8988T (cell line): ENCODE results near the gene KRT12.
A peak's percentile ranks its signal among the peaks of the same experiment; 100 is the strongest.
"Not testable (repeated sequence)": the region's sequence is repeated elsewhere in the genome, so short reads cannot be mapped to it uniquely, and the experiment has no call there.

ENCODE experiments used
- DNase-seq: peaks from one replicate; pipeline ENCODE4 v3.0.0; 2011

The KRT12 gene

DNA sequence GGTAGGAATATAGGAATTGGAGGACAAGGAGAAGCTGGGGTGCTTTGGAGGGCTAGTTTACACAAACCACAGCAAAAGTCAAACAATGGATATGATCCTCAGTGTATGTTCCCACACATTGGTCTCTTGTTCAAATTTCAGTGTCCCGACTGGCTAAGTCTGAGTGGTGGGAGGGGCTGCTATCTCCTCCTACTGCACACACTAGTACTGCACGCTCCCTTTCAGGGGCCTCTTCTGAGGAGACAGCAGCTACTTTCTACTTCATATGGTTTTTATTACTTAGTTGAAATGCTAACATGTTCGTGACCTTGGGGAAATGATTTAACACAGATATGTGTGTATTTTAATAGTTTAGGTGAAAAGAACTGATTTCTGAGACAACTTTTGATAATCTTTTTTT, 25.8 kb downstream of the KRT12 start:
- no peak for DNase-seq

DNA sequence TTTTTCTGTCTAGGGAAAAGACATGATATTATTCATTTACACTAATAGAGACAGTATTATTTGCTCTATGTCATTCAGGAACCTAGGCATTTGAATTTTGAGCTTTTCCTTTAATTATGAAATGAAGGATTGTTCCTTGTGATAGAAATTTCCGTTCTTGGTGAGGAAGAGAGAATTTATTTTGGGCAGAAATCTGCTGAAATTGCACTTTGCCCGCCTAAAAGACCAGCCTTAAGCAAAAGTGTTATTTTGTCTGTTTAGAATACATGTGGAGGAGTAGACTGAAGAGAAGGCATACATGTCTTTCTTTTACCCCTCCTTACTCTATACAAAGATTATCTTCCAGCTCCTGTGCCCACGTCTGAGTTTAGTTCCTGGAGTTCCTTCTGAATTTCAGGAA, 27.8 kb downstream of the KRT12 start:
- DNase-seq, result no peak

DNA sequence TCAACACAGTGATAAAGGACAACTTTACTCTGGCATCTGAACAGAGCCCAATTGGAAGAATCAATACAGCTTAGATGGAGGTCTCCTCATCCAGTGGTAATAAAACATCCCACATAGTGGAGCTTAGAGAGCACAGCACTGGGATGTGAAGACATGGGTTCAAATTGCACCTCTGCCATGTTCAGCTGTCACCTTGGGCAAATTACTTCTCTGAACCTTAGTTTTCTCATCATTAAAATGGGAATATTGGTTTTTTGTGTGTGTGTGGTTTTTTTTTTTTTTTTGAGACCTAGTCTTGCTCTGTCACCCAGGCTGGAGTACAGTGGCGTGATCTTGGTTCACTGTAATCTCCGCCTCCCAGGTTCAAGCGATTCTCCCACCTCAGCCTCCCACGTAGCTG, 31.0 kb downstream of the KRT12 start:
- DNase-seq, result no peak

- DNase-seq, result no peak
These were observed 33.1 kb downstream of the KRT12 start for GRCh38 chr17:40833882-40834281.

- no peak for DNase-seq
These were observed 34.2 kb downstream of the KRT12 start for GRCh38 chr17:40832840-40833239.

GRCh38 chr17:40830085-40830776, 36.8 kb downstream of the KRT12 start:
- no peak for DNase-seq

DNA sequence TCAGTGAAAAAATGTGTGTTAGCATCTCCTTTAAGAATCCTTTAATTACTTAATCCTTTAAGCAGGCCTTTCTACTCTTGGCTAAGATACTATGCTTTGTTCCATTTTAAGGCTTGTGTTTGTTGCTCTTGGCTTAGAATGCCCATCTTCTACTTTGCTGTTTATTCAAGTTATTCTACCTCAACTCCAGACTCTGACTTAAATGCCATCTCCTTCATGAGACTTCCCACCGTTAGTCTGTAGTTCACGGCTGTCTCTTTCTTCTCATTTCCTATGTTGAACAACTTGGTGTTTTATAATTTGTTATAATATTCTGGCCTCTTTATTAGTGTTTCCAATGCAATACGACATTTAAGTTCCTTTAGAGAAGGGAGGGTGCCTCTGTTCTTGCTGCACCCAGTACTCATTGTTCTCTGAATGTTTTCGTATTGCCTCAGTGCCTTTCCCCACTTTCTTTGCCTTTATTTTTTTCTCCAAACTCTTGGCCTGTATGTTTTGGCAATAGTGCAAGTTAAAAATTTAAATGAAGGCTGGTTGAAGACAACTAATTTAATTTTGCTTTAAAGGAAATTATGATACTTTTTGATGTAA, 38.5 kb downstream of the KRT12 start:
- DNase-seq, result no peak

DNA sequence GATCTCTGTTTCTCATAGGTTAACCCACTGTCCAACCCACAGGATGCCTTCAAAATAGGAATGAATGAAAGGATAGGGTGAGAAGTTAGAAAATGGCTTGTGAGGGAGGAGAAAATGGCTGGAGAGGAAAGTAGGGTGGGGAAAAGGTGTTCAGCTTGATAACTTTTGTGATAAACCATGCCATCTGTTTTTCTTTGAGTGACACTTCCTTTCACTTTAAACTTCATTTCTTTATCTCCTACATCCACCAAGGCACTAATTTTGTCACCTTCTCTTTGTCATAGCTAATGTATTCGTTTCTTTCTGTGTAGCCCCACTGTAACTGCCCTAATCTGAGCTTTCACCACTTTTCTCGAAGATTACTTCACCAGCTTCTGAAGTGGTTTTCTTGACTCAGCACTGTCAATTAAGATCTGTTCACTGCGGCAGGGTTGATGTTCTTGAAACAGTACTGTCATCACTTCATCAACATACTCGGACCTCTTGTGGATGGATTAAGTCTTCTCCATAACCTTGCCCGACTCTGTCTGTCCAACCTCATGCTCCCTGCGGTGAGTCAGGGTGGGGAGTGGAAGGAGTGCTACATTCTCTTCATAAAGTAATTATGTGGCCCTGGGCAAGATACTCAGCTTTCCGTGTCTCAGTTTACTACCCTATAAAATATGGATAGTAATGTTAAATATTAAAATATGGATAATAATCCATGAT, 39.1 kb downstream of the KRT12 start:
- no peak for DNase-seq

DNA sequence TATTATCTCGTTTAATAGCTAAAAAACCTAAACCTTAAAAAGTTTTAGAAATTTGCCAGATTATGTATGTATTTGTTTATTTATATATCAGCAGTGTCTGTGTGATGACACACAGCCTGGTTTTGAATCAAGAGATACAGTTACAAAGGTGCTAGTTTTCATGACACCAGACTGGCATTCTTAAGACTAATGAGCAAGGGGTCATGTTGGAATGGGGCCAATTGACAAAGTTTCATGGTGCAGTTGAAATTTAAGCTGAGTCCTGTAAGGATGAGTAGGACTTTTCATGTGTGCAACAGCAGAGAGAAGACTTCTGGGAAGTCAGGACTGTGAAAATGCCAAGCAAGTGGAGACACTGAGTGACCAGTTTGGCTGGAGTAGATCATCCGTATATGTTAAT, 41.4 kb downstream of the KRT12 start:
- DNase-seq, result no peak

GRCh38 chr17:40824015-40824832, 42.8 kb downstream of the KRT12 start:
- no peak for DNase-seq

DNA sequence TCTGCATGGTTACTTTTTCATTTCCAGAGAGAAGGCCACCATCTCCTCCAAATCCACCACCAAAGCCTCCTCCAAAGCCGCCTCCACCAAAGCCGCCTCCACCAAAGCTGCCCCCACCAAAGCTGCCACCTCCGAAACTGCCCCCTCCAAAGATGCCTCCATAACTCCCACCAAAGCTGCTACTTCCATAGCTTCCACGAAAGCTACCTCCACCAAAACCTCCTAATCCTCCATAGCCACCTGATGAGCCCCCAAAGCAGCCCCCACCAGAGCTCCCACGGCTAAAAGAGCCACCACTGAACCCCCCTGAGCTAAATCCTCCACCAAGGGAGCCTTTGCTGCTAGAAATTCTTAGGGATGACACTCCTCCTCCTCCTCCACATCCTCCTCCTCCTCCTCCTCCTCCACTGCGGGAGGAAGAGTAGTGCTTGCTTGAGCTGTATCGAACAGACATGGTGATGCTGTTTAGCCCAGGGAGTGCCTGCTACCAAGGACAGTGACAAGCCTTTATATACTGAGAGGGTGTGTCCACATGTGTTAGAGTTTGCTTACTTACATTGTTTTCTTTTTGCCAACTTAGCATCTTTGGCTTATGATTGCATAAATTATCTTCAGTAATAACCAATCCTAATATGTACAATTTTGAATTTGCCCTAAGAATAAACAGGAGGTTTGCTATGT, 44.8 kb downstream of the KRT12 start, which contains the start of gene KRT10:
KRT10 (minus strand) TSS at position 483 of the 681 bp plus-strand sequence; CDS start at position 454, 29 bp downstream.
- no peak for DNase-seq

- no peak for DNase-seq
These were observed 45.5 kb downstream of the KRT12 start for GRCh38 chr17:40821536-40821935.

- no peak for DNase-seq
These were observed 46.7 kb downstream of the KRT12 start for GRCh38 chr17:40820228-40820838.

DNA sequence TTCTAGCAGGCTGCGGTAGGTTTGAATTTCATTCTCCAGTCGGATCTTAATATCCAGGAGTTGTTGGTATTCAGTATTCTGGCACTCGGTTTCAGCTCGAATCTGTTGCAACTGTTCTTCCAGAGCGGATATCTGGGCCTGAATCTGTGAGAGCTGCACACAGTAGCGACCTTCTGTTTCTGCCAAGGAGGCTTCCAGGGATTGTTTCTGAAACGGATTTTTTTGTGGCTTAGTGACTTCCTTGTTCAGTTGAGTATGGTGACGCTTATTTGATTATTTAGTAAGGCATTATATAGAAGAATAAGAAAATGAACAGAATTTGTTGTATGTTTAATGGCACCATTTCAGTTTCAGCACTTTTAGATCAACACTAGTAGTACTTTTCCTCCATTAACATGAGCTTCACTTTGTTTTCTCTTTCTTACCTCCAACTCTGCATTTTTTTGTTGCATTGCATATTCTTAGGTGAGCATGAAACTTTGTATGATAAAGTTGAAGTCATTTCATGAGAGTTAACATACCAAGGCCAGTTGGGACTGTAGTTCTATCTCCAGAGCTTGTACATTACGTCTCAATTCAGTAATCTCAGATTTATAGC, 47.4 kb downstream of the KRT12 start:
- no peak for DNase-seq

DNA sequence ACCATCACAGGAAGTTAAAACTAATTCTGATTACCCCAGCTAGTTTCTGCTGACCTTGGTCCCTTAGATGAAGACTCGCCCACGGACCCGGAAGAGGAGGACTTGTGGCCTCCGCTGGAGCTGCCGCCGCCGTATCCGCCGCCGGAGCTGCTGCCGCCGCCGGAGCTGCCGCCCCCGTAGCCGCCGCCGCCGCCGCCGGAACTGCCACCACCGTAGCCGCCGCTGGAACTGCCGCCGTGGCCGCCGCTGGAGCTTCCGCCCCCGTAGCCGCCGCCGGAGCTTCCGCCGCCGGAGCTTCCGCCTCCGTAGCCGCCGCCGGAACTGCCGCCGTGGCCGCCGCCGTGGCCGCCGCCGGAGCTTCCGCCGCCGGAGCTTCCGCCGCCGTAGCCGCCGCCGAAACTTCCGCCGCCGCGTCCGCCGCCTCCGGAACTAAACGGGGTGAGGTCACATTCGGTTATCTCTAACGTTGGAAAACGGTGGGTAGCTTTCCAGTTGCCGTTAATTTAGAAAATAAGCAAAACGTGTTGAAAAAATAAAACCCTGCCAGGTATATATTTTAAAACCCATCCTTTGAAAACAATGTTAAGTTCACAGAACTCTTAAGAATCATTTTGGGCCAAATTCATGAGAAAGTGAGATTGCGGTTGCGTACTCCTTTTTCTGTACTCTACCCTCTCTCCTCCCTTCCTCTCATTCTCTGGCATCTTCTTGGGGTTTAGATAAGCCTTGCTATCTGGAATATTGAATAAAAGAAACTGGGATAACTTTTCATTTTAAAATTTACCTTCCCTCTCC, 48.1 kb downstream of the KRT12 start:
- DNase-seq, result peak; percentile 62

DNA sequence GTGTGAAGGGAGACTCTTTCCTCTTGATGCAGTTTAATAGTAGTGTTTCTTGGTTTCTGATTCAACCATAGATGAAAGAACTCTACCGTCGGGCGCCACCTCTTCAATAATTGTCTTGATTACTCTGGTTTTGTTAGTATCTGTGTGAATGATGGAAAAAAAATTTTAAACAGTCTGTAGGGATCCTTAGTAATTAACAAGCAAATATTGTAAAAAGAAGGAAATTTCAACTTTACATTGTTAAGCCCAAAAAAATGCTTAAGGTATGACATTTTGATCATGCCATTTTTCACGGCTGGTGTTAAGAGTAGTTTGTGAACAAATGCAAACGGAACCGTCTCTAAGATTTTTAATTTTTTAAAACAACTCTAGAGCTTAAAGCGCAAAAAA, 48.7 kb downstream of the KRT12 start:
- DNase-seq, result no peak

DNA sequence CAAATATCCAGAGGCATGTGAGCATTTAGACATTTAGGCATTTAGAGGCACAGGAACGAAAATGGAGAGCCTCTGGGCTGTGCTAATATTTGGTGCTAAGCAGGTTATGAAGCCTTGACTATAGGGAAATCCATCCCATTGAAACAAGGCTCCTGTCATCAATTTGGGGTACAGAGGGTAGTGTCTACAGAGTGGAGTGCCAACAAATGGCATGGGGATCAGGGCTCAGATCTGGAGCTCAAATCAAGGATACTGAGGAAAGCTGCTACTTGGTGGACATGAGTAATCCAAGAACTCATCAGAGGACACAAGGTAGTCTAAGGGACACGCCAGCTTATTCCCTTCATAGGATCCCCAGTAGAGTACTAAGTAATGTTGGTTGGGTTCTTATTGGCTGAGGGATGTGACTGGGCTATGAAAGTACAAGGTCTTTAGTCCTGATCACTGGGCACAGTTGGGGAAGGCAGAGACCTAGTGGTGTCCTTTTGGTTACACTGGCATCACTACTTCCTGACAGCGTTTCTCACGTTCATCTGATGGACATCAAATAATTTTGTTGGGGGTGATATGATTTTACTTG, 49.8 kb downstream of the KRT12 start:
- no peak for DNase-seq

DNA sequence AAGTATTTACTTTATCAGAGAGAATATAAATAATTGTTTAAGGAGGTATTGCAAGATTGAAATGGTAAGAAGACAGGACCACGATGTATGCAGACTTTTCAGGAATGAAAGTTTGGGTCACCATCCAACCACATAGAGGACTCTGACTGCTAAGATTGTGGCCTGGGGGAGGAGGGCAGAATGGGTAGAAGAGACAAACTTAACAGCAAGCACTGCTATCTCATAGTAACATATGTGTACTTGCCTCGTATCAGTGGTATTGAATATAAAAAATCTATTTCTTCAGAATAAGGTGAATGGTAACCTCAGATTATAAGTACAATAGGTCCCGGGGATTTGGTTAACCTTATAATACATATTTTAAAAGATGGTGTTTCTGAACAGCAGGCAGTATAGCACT, 50.5 kb downstream of the KRT12 start:
- DNase-seq, result no peak

GRCh38 chr17:40815381-40815780, 51.6 kb downstream of the KRT12 start:
- DNase-seq, result no peak

DNA sequence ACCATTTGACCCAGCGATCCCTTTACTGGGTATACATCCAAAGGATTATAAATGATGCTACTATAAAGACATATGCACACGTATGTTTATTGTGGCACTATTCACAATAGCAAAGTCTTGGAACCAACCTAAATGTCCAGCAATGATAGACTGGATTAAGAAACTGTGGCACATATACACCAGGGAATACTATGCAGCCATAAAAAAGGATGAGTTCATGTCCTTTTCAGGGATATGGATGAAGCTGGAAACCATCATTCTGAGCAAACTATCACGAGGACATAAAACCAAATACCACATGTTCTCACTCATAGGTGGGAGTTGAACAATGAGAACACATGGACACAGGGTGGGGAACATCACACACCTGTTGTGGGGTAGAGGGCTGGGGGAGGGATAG, 52.4 kb downstream of the KRT12 start:
- not testable (repeated sequence) for DNase-seq

- DNase-seq, result no peak
These were observed 53.2 kb downstream of the KRT12 start for GRCh38 chr17:40813804-40814203.
